GM10847 (cell line): ENCODE measurements around the gene NPHS1.

ENCODE experiments used
- POLR2A ChIP-seq: IDR thresholded peaks from 2 replicates; pipeline ENCODE4 v1.6.1; 2011; ENCODE audit not compliant: insufficient read length; ENCODE audit errors: extremely low read depth

NPHS1 gene, protein sequence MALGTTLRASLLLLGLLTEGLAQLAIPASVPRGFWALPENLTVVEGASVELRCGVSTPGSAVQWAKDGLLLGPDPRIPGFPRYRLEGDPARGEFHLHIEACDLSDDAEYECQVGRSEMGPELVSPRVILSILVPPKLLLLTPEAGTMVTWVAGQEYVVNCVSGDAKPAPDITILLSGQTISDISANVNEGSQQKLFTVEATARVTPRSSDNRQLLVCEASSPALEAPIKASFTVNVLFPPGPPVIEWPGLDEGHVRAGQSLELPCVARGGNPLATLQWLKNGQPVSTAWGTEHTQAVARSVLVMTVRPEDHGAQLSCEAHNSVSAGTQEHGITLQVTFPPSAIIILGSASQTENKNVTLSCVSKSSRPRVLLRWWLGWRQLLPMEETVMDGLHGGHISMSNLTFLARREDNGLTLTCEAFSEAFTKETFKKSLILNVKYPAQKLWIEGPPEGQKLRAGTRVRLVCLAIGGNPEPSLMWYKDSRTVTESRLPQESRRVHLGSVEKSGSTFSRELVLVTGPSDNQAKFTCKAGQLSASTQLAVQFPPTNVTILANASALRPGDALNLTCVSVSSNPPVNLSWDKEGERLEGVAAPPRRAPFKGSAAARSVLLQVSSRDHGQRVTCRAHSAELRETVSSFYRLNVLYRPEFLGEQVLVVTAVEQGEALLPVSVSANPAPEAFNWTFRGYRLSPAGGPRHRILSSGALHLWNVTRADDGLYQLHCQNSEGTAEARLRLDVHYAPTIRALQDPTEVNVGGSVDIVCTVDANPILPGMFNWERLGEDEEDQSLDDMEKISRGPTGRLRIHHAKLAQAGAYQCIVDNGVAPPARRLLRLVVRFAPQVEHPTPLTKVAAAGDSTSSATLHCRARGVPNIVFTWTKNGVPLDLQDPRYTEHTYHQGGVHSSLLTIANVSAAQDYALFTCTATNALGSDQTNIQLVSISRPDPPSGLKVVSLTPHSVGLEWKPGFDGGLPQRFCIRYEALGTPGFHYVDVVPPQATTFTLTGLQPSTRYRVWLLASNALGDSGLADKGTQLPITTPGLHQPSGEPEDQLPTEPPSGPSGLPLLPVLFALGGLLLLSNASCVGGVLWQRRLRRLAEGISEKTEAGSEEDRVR (N-terminal part only)

GRCh38 chr19:35852029-35852780, at the start of gene NPHS1:
Gene NPHS1, minus strand, starts transcription at chr19:35852504. Its CDS starts 667 bp downstream, at chr19:35851837.
- TF ChIP-seq POLR2A, result no peak

GRCh38 chr19:35901055-35901644, 48.8 kb upstream of the NPHS1 start:
- TF ChIP-seq POLR2A, result no peak

GRCh38 chr19:35899547-35900214, 47.4 kb upstream of the NPHS1 start:
- TF ChIP-seq POLR2A, result no peak

GRCh38 chr19:35898499-35898809, 46.1 kb upstream of the NPHS1 start:
- no peak for TF ChIP-seq POLR2A

- TF ChIP-seq POLR2A, result no peak
These were observed 45.6 kb upstream of the NPHS1 start for GRCh38 chr19:35897706-35898451.

DNA sequence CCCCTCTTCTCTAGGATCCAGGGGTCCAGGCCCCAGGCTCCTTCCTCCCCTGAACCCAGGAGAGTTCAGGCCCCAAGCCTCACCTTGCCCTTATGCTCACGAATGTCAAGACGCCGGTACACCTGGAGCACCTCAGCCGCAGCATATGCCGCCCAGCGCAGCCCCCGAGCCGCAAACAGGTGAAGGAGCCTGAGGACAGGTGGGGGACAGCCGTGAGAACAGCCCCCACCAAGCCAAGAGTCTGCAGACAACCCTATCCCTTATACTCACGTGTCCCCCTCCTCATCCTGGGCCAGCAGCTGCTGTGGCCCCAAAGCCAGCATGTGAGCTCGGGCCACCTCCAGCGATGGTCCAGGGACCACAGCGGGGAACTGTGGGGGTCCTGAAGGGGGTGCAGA, 44.3 kb upstream of the NPHS1 start:
- TF ChIP-seq POLR2A, result no peak

DNA sequence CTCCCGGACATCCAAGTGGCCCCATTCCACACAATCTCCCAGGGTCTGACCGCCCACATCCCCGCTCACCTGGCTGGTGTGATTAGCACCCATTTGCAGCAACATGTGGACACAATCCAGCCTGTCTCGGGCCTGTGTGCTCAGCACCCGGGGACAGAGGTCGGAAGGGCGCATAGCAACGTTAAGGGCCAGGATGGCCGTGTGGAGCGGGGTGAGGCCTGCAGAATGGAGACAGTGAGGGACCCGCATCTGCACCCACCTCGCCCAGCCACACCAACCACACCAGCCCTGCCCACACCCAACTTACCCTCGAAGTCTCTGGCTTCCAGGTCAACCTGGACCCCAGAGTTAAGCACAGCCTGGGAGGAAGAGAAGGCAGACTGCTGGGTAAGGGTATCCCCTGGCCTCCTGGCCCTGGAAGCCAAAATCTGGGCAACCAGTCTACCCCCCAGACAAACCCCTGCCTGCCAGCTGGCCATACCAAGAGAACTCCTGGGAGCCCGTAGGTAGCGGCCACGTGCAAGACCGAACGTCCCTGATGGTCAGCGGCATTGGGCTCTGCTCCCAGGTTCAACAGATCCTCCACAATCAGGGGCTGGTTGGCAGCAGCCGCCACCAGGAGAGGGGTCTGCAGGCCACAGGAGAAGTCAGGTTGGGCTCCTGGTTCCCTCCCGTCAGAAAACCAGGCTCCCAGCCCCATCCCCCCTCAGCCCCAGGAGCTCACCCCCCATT, 43.8 kb upstream of the NPHS1 start:
- TF ChIP-seq POLR2A, result no peak

- TF ChIP-seq POLR2A, result no peak
These were observed 42.0 kb upstream of the NPHS1 start for GRCh38 chr19:35894342-35894741.

DNA sequence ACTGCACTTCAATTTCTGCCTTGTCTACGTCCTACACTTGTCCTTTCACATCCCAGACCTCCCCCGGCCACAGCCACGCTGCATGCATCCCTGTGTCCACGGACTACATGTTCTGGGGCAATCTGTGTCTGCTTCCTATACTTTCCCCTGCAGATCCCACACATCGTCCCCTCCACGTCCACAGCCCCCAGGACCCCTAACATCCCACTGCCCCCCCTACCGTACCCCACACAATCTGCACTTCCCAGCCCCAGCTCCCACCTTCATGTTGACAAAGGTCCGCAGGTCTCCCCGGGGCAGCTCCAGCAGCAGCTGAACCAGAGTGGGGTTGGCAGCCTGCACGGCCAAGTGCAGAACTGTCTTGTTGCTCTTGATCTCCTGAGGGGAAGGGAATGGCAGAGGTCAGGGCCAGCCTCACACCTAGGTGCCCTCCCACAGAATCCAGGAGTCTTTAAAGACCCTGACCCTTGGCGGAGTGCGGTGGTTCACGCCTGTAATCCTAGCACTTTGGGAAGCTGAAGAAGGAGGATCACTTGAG, 37.9 kb upstream of the NPHS1 start:
- TF ChIP-seq POLR2A, result no peak

DNA sequence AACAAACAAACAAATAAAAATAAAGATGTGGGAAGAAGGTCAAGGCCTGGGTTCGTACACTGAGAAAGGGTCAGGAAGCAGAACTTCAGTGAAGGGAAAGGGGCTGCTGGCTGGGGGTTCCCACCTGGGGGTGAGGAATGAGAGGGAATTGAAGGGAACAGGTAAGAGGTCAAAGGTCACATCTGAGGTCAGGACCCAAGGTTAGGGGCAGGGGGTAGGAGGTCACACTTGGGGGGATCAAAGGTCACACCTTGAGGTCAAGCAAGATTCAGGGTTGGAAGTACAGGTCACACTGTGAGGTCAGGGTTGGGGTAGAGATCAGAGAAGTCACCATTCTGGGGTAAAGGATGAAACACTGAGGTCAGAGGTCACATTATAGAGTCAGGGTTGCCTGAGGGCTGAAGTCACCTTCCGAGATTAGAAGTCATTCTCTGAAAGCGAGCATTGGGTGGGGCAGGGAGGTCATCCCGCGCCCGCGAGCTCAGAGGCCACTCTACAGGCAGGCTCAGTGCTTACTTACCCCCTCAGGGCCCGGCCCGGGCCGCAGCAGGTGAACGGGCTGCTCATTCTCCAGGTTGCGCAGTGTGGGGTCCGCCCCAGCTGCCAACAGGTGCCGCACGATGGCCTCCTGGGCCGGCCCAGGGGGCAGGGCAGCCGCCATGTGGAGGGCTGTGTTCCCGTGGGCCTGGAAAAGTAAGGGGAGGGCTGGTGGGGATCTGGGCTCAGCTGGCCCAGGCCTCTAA, 37.2 kb upstream of the NPHS1 start:
- TF ChIP-seq POLR2A, result no peak

DNA sequence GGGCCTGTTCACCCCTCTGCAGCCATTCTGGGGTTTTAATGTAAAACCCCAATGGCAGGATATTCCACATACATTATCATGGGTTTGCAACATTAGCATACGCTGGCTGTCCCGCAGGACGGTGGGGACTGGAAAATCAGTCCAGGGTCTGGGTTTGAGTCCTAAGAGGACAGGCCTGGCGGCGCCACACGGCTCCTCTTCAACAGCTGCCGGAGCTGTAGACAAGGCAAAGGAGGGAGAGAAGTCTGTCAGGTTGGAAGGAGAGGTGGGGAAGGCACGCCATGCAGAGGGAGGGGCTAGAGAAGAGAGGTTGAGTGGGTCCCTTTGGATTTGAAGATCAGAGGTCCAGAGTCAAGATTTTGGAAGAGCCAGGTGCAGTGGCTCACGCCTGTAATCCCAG, 36.1 kb upstream of the NPHS1 start:
- TF ChIP-seq POLR2A, result no peak

DNA sequence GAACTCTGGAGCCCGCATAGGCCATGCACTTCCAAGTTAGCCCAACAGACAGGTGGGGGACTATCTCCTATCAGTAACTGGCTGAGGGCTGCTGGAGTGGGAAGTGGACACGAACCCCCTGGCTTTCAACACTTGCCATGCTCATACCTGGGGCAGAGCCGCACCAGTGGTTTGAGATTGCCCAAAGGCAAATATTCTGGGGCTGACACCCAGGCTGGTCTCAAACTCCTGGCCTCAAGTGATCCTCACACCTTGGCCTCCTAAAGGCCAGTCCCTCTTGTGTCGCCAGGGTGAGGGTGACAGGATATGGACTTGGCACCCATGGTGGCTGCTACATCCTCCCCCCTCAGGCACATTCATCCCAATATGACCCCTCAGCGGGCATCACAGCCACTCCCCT, 34.9 kb upstream of the NPHS1 start:
- no peak for TF ChIP-seq POLR2A
